ENCODE data around the gene JMY.

The JMY gene, protein sequence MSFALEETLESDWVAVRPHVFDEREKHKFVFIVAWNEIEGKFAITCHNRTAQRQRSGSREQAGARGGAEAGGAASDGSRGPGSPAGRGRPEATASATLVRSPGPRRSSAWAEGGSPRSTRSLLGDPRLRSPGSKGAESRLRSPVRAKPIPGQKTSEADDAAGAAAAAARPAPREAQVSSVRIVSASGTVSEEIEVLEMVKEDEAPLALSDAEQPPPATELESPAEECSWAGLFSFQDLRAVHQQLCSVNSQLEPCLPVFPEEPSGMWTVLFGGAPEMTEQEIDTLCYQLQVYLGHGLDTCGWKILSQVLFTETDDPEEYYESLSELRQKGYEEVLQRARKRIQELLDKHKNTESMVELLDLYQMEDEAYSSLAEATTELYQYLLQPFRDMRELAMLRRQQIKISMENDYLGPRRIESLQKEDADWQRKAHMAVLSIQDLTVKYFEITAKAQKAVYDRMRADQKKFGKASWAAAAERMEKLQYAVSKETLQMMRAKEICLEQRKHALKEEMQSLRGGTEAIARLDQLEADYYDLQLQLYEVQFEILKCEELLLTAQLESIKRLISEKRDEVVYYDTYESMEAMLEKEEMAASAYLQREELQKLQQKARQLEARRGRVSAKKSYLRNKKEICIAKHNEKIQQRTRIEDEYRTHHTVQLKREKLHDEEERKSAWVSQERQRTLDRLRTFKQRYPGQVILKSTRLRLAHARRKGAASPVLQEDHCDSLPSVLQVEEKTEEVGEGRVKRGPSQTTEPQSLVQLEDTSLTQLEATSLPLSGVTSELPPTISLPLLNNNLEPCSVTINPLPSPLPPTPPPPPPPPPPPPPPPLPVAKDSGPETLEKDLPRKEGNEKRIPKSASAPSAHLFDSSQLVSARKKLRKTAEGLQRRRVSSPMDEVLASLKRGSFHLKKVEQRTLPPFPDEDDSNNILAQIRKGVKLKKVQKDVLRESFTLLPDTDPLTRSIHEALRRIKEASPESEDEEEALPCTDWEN
- 1.1 to 20.6 (median 6.8) reads per million in 17 experiments for total RNA-seq

DNA sequence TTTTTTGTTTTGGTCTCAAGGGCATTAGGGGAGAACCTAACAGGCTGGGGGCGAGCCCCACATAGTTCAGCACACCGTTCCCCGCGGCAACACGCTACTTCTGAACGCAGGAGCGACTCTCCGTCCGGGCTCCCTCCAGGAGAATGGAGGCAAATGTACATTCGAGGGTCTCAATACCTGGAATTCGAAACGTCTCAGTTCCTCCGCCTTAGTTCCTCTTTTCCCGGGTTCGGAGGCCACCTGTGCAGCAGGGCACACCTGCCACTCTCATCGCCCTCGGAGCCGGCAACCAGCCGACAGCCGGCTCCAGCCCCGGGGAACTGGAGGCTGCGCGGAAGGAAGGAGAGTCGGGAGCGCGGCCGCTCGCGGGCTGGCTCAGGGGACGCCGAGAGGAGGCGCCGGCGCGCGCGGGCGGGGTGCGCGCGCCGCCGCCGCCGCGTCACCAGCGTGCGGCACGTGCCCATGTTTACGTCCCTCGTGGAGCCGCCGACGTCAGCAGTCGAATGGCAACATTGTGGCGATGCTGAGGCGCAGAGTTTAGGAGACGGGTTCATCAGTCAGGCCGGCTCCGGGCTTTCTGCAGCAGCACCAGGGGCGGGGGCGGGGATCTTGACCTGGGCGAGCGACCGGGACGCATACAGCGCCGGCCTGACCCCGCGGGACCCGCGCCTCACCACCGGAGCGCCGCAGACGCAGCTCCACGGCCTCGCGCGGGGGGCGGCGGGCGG is at the start of gene JMY:
Gene JMY, plus strand, starts transcription at position 498 of the 728 bp plus-strand sequence. CDS start 520 bp downstream, outside the sequence.
- peak; percentile 93 to 96 (median 94) for DNase-seq

DNA sequence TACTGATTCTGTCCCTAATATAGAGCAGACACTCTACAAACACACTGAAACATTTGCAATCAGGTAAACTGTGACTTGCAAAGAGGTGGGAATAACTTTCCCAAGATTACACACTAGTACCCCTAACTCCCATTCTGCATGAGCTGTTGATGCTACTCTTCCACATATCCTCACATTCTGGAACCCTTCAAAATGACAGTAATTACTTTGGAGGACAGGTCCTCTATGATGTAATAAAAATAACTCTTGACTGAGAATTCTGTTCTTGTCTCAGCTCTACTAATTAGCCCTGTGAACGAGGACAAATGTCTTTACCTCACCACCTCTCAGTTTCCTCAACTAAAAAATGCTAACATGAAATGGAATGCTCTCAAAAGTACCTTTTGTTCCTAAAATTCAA is 49.5 kb upstream of the JMY start:
- DNase-seq, result no peak

DNA sequence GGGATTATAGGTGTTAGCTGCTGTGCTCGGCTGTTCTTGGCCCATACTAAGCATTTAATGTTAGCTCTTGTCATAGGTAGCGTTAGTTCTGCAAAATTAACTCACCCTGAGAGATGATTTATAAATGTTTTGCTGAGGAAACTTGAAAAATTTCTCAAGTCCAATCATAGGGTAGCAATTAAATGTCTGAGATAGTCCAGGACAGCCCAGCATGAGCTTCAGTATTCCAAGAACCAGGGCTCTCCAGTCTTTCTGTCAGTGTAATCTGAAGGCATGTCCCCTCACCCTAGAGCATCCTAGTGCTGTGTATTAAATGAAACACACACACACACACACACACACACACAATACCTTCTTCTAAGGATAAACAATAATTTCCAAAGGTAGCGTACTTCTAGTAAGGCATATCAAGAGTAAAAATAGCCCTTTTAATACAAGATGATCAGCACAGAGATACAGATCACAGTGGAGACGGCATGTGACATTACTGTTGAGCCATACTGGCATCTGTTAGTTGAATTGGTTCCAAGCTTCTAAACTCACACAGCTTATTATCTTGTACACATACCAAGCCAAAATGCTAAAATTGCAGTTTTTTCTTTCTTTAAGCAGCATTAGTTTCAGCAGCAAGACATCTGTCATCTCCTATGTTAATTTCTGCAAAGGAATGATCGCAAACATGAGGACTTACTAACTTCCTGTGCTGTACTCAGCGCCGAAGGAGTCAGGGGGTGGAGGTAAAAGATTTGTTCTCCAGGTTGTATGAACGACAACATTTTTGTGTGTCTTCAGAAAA is 46.3 kb upstream of the JMY start:
- DNase-seq, result no peak

DNA sequence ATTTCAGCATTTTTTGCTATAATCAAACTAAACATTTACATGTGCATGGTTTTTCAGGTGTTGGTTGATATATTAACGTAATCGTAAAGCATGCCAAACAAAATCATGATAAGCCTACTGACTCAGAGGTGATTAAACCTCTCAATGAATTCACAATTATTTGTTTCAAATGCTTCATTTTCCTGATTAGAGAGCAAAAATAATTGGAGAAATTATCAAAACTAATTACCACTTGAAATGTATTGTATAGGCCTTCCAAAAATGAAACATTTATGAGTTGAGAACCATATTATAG is 45.7 kb upstream of the JMY start:
- no peak for DNase-seq

DNA sequence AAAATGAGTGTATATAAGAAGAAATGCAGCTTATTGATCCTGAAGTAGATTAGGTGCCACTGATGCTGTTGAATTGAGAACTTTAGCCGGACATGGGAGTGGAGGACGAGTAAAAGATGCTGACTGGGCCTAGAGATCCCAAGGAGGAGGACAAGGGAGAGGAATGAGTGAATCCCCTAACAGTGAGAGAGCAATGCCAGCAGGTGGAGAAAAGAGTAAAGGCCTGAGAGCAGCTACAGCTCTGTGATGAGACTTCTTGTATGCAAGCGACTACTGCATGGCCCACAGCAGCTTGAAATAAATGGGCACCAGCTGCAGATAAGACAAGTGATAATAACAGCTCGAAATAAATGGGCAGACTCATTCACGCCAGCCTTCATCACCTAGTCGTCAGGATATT is 44.5 kb upstream of the JMY start:
- no peak for DNase-seq

DNA sequence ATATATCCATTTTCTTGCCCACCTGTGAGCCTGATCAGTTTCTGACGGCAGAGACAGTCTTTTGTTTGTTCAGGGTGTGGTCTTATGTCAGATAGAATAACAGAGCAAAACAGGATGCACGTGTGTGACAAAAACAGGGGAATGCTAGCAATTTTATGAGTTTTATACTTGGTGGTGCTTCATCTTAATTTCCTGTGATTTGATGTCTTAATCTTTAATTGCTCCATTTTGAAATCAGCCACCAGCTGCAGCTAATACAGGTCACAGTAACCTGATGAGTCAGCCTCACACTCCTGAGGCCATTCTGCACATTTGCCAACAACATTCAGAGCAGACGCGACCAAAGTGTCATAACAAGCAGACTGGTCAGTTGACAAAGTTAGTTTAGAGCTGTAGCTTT is 42.3 kb upstream of the JMY start:
- DNase-seq, result no peak

DNA sequence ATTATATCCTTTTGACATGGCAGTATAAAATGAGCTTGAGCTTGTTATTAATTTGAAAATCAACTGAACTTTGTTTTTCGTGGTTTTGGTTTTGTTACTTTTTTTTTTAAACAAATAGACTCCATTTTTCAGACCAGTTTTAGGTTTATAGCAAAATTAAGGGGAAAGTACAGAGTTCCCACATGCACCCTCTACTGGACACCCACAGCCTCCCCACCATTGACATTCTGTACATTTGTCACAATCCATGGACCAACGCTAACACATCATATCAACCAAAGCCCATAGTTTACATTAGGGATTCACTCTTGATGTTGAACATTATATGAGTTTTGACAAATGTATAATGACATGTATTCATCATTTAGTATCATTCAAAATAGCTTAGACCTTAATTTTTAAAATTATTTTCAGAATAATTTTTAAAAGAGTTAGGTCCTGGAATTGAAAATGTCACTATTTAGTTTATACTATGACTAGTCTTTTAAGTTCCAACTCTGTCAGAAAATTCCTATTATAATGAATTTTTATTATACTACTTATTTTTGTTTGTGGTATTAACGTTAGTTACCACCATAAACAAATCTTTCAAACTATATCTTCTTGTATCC is 35.3 kb upstream of the JMY start:
- DNase-seq, result peak; percentile 4 to 30 (median 23)

DNA sequence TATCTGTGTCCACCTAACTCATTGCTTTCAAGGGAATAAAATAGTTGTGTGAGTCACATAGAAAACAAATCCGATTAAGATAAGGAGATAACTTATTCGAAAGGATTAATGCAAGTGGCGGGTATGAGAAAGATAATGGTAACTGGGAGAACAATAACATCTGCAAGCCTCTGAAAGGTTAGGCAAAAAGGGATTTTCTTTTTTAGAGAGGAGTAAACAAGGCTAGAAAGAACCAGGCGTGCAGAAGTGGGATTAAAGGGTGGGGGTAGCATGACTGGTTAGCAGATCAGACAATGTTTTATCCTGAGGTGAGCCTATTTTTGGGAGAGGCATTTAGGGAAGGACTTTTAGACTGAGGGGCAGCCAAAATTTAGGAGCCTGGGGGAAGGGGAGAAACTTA is 34.7 kb upstream of the JMY start:
- DNase-seq, result no peak

DNA sequence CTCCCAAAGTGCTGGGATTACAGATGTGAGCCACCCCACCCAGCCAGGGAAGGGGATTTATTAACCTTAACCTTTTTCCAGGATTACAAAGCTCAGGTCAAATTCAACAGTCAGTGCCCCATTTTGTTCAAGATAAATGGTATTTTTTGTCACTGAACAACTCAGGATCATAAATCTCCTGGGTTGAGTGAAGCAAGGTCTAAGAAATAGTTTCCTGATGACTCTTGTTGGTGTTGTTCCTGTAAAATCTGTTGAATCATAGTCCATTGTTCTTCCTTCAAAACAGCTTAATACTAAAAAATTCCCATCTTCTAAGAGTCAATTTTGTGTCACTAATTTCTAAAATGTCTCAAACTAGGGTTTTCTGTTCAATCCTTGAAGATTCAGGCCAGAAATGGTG is 33.9 kb upstream of the JMY start:
- DNase-seq, result no peak

DNA sequence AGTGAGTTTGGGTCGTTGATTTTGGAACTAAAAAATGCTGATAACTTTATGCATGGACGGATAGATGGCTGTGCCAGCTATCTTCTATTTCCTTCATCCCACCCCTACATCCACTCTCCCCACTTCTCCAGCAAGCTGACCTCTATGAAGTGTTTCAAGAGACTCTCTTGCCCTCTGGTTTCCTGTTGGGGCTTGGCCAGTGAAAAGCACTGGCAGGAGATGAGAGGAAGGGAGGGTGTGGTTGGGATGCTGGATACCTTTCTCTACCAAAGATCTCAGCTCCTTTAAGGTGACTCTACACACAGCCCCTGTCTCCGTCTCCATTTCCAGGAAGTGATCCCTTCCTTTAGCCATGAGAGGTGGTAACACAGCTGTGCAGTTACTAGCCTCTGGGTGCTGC is 30.0 kb upstream of the JMY start:
- no peak for DNase-seq

DNA sequence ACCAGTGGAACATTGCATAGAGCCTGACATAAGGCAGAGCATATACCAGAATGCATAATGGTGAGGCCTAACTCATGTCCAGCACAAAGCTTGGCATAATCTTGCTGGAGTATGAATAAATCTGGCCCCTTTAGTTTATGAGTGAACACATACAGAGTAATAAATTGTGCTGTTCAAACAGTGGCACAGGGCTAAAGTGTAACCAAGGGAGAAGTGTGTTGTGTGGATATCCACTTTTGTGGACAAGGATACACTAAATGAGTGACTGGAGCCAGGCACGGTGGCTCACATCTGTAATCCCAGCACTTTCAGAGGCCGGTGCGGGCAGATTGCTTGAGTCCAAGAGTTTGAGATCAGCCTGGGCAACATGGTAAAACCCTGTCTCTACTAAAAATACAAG is 29.4 kb upstream of the JMY start:
- no peak for DNase-seq

DNA sequence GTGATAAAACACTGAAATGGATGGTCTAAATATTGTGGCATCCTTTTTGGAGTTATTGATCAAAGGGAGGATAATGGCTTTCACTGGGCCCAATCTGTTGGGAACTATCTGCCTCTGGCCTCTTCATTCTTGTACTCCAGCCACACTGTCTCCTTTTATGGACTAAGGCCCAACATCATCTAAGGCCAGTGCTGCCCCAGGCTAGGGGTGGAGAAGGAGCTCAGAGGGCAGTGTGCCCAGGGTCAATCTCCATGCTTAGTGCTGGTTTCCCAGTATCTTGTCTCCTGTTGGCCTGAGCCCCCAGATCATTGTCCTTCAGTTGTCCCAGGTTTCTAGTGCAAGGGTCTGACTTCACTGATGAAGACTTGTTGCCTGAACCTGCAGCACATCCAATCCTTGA is 26.4 kb upstream of the JMY start:
- DNase-seq, result no peak

DNA sequence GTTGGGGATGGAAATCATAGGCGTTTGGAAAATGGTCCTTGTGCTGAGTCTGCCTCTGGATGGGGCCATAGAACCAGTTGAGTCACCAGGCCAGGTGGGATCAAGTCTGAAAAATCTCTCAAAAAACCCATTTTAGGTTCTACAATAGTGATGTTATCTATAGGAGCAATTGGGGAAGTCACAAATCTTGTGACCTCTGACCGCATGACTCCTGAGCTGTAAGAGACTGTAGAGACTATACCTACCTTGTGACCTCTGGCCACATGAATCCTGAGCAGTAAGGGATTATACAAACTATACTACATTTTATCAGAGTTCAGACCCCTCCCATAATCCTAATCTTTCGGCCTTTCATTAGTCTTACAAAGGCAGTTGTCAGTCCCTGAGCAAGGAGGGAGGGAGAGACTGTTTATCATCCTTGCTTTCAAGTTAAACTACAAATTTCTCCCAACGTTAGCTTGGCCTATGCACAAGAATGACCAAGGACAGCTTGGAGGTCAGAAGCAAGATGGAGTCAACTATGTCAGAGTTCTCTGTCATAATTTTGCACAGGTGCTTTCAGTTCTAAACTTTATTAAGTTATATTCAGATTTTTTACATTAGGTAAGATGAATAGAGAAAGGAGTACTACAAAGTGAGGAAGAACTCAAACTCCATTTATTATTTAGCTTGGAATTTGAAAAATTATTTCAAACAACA is 11.5 kb upstream of the JMY start:
- DNase-seq, result peak; percentile 8 to 68 (median 56)

DNA sequence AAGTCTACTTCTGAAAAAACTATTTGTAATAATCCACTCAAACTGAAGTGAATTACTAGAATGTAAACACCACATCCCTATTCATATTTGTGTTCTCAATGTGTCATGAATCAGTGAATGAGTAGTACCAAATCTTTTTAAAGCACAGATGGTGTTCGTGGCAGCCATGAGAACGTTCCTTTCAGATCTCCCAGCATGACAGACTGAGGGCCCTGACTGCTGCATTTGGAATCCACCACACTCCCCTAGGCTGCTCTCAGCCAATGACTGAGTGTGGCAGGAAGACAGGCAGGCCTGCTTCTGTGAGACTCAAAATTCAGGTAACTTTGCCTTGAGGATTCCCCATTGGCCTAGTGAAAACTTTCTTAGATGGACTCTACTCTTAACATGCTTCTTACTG is 10.9 kb upstream of the JMY start:
- DNase-seq, result no peak

DNA sequence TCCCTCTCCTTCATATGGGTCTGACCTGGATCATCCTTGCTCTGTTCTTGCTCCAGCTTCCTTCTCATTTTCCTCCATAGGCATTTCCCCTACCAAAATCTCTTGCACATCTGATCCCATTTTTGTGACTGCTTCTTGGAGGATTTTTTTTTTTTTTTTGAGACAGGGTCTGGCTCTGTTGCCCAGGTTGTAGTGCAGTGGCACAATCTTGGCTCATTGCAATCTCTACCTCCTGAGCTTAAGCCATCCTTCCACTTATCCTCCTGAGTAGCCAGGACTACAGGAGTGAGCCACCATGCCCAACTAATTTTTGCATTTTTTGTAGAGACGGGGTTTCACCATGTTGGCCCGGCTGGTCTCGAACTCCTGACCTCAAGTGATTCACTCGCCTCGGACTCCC is 10.5 kb upstream of the JMY start:
- no peak for DNase-seq

DNA sequence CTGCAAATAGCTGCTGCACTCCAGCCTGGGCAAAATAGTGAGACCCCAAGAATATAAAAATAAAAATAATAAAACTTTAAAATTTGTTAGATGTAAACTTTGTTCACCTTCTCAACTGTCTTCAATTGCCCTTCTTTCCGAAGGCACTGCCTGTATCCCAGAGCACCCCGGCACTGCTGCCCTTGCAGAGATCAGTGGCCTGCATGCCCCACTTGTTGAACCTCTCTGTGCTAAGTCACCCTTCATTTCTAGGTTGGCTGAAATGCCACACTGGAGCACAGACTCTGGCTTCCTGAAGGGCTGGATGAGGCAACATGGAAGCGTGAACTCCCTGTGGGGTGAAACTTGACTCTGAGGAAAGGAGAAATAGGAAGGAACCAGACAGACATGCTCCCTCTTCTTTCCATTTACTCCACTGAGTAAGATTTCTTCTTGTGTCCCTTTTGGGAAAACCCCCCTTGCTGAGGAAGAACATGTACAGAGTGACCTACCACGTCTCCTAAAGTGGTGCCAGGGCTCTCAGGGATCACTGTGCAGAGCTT is 8.4 kb upstream of the JMY start:
- DNase-seq, result peak; percentile 5 to 49 (median 41)

DNA sequence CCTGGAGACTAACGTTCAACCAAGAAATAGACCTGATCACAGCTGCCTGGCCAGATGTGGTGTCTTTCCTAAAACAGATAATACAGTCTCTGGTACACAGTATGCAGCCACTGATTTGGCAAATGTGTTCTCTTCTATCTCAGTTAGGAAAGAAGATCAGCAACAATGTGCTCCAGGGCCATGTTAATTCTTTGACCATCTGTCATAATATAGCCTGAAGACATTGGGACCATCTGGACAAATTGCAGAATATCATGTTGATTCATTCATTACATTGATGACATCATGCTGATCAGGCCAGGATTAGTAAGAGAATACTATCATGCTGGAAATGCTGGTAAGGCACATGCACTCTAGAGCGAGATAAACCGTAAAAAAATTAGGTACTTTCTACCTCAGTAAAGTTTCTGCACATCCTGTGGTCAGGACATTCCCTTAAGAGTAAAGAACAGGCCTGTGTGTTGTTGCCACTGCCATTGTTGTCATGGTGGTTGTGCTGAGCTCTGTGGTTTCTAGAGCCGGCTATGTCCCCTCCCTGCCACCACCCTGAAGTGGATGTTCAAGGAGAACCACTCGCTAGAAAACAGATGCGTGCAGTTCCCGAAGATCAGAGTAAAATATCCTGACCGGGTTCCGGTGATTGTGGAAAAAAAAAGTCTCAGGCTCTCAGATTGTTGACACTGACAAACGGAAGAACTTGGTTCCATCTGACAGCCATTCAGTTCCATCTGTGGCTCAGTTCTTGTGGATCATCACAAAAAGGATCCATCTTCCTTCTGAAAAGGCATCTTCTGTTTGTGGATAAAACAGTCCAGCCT is 6.4 kb upstream of the JMY start:
- DNase-seq, result peak in 1 of 4 experiments; percentile 1

DNA sequence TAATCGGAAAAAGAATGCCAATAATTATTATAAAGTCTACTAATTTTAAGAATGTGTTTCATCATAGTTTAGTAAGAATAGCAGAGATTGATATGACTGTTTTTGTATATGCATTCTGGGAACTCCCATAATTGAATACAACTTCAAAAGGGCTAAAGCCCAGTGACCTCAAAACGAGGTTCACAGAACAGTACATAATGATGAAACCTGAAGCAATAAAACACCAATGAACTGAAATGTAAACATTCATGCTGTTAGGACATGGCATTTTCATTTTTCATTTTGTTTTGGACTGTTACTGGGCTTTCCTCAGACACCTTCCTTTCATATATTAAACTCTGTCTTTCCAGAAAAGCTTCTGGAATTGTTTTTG is 684 bp upstream of the JMY start:
- peak in 3 of 4 experiments; percentile 5 to 34 (median 20) for DNase-seq

DNA sequence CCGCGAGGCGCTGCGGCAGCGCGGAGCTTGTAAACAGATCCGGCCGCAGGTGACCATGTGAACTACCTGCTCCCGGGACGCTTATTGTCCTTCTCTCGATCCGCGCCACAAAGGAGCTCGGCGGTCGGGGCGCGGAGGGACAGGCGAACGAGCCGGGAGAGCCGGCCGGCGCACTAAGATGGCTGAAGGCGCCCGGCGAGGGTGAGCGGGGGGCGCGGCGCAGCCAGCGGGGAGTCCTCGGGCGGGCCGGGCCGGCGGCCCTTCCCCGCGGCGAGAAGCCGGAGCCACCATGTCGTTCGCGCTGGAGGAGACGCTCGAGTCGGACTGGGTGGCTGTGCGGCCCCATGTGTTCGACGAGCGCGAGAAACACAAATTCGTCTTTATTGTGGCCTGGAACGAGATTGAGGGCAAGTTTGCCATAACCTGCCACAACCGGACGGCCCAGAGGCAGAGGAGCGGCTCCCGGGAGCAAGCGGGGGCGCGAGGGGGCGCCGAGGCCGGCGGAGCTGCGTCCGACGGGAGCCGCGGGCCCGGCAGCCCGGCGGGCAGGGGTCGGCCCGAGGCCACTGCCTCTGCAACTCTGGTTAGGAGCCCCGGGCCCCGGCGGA is 535 bp downstream of the JMY start:
- DNase-seq, result peak; percentile 33 to 68 (median 49)
